ENCODE results near the gene PSMD3.

The PSMD3 gene

DNA sequence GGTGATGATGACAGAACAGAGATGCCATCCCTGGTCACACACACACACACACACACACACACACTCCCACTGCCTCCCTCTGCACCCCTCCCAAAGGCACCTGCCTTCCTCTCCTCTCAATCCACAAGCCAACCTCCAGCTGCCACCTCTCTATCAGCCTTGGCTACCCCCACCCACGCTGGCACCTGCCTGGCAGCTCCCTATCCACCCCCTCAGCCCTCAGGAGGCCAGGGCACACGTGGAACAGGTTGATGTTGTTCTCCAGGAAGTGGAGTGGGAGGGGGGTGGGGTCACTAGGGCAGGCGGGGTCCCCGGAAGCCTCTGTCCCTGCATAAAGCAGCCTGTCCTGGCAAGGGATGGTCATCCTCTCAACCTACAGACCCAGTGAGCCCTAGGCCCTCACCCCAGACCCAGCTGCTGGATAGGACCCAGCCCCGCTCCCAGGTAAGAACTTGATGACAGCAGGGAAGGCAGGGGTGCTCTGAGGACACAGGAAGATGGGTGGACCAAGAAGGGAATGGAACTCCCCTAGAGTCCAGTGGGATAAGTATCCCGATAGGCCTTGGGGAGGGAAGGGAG is 17.9 kb upstream of the PSMD3 start, which contains the start of gene GSDMA:
Gene GSDMA, plus strand, starts transcription at position 363 of the 579 bp plus-strand sequence. CDS start 2,684 bp downstream, outside the sequence.
- peak; percentile 26 to 36 for DNase-seq

DNA sequence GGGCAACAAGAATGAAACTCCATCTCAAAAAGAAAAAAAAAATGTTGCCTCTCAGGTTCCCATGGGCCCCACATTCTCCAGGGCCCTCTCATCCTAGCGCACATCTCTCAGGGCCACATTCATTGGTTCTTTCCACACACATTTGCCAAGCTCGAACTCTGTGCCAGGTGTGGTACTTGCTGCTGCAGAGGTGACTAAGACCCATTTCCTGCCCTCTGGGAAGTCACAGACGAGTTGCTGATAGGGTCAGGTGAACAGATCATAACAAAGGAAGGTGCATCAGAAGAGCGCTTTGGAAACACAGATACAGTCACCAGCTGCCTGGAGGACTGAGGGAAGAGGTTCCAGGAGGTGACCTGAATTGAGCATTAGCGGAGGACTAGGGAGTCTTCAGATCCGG is 16.8 kb upstream of the PSMD3 start:
- DNase-seq: peak; percentile 50 to 56

DNA sequence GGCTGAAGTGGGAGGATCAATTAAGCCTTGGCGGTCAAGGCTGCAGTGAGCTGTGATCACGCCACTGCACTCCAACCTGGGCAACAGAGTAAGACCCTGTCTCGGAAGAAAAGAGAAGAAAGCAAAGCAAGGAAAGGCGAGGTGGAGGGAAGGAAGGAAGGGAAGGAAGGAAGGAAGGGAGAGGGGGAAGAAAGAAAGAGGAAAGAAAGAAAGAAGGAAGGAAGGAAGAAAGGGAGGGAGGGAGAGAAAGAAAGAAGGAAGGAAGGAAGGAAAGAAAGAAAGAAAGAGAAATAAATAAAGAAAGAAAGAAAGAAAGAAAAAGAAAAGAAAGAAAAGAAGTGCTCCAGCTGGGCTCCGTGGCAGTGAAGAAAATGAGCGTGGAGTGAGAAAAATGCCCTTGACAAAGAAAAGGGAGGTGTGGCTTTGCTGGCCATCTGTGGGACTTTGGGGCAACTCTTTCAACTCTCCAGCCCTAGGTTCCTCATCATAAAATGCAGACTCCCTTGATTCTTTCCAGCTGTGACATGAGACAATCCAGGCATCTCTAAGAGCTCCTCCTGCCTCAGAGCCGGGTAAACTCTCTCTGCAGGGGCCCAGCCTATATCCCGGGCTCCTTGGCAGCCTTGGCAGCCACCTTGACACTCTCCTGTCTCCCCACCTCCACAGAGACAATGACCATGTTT is 15.4 kb upstream of the PSMD3 start:
- no peak for DNase-seq

DNA sequence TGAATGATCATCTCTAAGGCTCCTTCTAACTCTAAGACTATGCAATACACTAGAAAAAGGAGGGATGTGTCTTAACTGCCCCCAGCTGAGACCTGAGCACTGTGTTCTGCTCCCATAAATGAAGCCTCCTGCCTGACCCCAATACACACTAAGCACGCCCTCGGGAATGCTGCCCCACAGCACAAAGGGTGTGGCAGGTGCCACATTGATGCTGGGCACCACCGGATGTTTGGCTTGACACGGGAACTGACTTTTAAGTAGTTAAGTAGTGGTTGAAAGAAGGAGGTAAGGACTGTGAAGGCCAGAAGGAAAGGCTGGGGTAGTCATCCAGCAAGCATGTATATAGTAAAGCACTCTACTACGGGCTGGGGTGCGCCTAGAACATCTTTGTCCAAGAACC is 13.8 kb upstream of the PSMD3 start:
- DNase-seq: no peak

DNA sequence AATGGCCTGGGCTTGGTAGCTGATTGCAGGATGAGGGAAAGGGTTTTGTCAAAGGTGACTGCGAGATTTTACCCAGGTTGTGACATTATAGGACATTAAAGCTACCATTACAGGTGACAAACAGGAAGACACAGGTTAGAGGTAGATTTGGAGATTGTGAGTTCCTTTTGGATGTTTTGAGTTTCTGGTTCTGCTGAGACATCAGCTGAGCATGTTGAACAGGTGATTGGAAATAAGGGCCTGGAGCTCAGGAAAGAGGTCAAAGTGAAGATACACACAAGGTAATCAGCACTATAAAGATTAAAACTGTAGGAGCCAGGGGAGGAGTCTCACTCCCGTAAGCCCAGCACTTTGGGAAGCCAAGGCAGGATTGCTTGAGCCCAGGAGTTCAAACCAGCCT is 11.8 kb upstream of the PSMD3 start:
- no peak for DNase-seq

DNA sequence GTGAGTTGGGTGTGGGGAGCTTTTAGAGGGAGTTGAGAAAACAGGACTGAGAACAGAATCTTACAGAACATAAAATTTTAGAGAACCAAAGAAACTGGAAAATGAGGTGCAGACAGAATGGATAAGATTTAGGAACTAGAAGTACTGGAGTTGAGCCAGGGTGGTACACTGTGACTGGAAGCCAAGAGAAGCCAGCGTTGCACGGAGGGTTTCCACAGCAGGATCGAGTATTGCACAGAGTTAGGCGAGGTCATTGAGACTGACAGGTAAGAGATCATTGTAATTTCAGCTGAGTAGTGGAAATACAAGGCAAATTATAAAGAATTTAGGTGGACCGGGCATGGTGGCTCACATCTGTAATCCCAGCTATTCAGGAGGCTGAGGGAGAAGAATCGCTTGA is 11.2 kb upstream of the PSMD3 start:
- no peak for DNase-seq

DNA sequence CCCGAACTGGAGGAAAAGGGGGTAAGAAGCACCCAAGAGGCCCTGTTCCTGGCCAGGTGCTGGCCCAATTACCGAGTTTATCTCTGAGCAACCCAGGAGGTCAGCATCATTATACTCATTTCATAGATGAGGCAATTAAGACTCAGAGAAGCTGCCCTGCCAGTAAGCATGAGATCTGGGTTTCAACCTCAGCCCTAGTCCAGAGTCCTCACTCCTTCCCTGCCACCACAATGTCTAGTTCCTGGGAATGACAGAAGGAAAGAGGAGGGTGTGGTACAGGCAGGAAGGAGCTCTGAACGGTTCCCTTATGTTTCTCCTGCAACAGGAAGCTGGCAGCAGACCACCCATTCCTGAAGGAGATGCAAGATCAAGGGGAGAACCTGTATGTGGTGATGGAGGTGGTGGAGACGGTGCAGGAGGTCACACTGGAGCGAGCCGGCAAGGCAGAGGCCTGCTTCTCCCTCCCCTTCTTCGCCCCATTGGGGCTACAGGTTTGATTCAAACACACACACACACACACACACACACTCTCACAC is 10.4 kb upstream of the PSMD3 start:
- DNase-seq: no peak

DNA sequence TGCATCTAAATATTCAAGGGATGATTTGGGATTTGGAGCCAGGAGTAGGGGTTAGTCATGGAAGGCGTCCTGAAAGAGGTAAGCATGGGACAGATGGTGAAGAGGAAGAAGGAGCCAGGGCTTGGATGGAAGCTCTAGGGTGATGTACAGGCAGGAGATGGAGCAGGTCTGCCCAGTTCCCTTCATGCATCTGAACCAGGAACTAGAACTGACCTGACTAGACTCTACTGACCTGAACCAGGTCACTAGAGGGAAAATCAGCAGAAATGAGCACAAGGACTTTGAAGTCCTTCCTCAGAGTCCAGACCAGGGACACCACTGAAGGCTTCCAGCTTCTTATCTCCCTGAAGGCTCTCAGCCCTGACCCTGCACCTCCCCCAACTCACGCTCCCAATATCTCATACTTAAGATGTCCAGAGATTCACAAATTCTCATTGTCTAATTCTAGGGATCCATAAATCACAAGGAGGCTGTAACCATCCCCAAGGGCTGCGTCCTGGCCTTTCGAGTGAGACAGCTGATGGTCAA is 9.5 kb upstream of the PSMD3 start:
- no peak for DNase-seq

DNA sequence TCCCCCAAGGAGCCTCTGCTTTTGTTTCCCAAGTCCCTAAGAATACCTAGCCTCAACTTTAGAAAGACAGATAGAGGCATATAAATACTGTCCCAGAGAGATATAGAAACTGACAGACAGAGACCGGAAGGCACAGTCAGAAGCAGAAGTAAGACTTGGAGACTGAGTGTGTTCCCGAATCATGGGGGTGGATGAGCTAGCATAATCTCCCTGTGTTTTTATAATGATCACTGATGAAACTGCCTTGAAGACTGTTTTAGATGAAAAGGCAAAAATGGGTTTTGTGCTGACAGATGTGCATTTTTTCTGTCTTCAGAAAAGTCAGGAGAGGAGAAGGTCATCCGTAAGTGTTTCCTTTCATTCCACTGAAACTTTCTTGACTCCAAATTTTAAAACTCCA is 8.3 kb upstream of the PSMD3 start:
- DNase-seq: no peak

DNA sequence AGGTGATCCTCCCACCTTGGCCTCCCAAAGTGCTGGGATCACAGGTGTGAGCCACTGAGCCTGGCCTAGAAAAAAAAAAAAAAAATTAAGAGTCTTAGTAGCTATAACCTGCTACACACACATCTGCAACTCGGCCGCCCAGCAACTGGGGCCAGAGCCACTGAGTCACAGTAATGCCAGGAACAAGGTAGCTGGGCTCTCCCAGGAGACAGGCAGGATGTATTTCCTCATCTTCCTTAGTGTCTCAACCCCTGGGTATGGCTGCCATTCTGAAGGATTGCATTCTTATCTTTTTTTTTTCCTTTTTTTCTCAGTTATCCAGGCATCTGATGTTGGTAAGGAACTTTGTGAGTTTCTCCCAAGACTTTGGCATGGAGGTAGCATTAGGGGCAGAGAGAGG is 7.1 kb upstream of the PSMD3 start:
- no peak for DNase-seq

DNA sequence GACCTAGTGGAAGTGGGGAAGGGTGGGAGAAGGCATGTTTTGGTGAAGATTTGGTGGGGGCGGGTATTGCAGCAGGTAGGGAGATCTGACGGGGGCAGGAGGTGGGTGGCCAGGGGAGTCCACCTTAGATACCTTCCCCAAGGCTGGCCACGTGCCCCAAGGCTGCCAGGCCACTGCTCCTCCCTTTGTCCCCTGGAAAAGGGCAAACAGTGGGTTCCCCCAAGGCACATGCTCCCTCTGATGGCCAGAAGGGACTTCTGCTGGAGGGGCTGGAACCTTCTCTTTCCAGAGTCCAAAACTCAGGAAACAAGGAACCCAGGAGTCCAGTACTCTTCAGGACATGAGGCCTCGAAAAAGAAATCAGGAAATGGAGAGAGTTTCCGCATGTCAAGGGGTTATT is 6.2 kb upstream of the PSMD3 start:
- DNase-seq: no peak

DNA sequence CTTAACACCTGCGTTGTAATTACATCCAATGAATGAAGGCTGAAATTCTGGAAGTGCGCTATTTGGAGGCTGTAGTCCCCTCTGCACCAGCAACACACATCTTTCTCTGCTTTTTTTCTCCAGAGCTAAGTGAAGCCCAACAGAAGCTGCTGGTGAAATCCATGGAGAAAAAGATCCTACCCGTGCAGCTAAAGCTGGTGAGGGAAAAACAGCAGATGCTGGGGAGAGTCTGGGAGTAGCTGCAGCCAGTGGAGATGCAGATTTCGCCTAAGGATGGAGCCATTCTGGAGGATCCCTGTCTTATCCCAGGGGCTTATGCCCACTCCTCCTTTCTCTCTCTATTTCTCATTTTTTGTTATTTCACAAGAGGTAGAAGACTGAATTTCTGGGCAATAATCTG is 4.8 kb upstream of the PSMD3 start:
- DNase-seq: no peak

DNA sequence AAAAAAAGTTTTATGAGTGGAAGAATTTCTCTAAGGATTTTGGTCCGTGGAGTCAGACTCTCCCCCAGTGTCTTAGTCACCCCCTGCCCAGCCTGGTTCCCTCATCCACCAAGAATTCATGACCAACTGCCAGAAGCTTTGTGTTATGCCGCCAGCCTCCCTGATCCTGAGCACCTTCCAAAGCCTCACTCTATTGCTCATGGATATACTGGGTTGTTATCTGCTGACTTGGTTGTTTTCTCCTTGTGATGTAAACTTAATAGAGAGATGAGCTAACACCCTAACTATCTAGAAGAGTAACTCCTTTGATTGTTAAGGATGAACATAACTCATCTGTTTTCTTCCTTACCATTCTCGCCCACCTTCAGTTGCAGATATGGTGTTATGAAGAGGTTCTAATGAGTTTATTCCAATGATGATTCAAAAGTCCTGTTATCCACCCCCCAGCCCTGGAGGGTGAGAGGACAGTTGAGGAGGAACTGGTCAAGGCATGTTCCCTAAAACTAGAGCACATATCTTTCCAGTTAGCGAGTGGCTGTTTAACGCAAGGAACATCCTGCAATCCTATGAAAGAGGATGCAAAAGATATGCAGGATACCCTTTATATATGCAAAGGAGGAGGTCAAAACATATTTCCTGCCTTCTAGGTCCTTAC is 1.5 kb upstream of the PSMD3 start:
- DNase-seq: no peak

DNA sequence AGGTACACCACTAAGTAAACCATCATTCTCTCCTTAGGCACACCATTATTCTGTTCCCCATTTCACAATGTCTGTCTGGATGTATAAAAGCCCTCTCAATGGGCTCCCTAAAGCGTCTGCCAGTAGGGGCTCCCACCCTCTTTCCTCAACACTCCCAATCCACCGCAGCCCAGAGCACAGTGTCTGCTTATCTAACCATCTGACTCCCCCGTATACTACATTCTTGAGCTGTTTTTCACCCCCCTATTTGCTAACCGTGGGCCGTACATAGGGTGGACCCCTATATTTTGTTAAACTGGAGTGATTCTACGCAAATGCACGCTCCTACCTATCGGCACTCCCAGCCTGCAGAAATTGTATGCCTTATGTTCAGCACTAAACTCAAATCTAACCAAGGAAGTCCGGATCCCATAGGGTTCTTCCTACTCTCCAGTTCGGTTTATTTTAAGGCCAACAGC is 685 bp upstream of the PSMD3 start:
- DNase-seq: no peak

DNA sequence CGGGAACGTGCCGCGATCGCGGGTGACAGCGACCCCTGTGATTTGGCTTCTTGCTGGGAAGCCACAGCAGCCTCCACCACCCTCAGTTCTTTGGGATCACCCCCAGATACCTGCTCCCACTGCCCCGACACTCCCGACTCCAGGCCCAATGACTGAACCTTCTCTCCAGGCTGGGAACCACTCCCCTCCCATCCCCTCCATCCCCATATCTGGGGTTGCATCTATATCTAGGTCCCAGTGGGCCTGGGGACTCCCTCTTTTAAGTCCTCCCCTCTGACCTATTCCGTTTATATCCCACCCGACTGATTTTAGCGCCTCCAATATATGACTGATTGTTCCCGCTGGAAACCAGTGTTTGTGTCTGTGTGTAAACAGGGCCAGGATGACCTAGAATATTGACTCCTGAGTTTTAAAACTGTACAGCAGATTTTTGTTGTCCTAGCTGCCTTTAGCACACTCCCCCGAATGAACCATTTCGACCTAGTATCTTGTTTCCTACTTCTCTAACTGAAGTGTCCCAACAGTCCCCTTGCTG is 667 bp downstream of the PSMD3 start:
- no peak for DNase-seq

DNA sequence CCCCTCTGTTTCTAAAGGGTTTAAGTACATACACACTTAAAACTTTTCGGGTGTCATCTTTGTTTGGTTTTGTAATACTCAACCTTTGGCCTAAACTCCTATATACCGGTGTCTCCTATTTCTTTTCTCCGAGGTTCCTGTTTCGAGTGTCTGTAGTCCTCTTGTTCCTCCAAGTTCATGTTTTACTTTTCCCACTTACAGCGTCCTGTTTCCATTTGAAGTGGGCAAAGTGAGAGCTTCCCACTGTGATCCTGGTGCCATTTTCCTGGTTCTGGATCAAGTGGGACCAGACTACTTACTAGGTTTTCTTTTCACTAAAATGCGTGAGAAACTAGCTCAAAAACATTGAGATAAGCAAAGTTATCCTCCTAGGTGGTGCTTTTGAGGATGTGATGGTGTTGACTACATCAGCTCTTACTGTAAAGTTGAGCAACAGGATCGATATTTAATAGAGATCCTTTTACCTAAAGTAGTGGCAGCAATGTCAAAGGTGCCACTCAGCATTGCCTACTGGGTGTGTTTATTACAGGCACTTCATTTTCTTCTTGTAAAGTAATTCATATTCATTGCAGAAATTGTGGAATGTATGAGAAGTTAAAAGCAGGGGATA is 1.3 kb downstream of the PSMD3 start:
- no peak for DNase-seq

DNA sequence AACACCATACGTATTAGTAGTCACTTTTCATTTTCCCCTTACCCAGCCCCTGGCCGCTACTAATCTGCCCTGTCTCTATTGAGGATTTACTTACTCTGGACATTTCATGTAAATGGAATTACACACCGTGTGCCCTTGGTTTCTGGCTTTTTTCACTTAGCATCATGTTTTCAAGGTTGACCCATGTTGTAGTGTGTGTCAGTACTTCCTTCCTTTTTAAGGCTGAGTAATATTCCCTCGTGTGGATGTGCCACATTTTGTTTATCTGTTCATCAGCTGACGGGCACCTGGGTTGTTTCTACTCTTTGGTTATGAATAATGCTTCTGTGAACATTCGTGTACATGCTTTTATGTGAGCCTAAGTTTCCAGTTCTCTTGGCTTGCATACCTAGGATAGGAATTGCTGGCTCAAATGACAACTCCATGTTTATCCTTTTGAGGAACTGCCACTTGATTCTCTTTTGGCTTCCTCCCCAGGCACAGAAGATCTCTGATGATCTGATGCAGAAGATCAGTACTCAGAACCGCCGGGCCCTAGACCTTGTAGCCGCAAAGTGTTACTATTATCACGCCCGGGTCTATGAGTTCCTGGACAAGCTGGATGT is 7.7 kb downstream of the PSMD3 start:
- no peak for DNase-seq

DNA sequence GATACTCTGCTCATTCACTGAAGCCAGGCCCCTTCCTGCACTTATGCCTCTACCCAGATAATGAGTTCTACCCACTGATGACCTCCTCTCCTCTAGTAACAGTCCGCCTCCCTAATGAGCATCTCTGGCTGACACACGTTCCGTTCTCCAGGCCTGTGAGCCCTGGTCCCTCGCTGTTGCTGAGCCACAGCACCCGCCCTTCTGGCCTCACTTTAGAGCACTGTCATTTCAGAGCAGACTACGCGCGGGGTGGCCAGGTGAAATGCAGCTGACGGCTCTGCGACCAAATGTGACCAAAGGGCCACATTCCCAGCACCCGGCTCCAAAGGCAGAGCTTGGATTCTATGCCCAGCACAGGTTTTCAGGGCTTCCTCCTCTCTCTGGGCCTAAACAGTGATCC is 13.8 kb downstream of the PSMD3 start:
- DNase-seq: no peak

DNA sequence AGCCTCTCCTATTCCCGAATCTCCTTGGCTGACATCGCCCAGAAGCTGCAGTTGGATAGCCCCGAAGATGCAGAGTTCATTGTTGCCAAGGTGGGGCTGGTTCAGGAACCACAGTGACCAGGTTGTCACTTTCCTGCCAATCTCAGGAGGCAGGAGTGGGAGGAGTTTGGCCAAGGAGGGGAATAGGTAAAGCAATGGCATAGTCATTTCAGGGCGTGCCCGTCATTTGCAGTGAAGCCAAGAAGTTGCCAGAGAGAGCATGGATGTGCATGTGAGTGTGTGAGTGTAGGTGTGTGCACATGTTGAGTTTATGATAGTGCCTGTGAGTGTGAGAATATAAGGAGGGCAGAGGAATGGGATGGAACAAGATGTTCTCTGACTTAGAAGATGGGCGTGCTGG is 14.8 kb downstream of the PSMD3 start:
- DNase-seq: no peak

DNA sequence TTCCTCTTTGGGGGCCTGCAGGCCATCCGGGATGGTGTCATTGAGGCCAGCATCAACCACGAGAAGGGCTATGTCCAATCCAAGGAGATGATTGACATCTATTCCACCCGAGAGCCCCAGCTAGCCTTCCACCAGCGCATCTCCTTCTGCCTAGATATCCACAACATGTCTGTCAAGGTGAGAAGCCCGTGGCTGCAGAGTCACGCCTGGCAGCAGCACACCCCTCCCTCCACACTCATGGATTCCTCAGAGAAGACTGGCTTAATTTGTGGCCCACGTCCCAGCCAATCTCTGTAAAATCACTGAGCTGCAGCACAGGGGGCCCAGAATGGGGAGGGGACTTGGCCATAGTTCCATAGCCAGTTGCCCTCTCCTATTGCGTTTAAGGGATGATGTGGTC is 15.6 kb downstream of the PSMD3 start:
- DNase-seq: no peak

DNA sequence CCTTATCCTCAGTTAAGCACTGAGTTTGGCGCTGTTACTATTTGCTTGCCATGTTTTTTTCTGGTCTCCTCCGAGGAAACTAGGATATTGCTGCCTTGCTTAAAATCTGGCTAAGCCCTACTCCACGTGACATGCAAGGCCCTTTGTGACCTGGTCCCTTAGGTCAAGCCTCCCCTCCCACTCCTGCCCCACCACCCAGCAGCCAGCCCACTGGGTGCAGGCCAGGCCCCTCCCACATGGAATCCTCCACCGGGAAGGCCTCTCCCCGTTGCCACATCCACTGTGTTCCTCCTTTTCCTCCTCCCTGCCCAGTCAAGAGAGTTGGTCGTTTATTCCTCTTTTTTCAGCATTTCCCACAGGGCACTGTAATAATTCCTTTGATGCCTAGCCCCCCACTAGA is 16.2 kb downstream of the PSMD3 start:
- DNase-seq: no peak

DNA sequence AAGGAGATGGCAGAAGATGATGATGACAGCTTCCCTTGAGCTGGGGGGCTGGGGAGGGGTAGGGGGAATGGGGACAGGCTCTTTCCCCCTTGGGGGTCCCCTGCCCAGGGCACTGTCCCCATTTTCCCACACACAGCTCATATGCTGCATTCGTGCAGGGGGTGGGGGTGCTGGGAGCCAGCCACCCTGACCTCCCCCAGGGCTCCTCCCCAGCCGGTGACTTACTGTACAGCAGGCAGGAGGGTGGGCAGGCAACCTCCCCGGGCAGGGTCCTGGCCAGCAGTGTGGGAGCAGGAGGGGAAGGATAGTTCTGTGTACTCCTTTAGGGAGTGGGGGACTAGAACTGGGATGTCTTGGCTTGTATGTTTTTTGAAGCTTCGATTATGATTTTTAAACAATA is 16.9 kb downstream of the PSMD3 start:
- no peak for DNase-seq

DNA sequence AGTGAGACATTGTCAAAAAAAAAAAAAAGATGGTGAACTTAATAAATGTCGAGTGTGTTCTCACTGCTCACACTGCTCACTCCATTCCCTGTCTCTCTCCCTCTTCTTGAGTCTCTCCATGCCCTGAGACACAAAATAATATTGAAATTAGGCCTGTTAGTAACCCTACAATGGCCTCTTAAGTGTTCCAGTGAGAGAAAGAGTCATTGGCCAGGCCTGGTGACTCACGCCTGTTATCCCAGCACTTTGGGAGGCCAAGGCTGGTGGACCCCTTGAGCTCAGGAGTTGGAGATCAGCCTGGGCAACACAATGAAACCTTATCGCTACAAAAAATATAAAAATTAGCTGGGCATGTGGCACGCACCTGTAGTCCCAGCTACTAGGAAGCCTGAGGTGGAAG is 18.5 kb downstream of the PSMD3 start:
- DNase-seq: no peak

Data from activated CD4-positive, alpha-beta T cell treated with anti-CD3 and anti-CD28 coated beads for 4 hours (primary cell).